ENCODE data around the gene DCLRE1A. TPM values are rescaled to one million over a fixed set of nuclear protein-coding genes. Genes with fewer than 3 reads are reported as not detected.
A peak's percentile ranks its signal among the peaks of the same experiment; 100 is the strongest.

DCLRE1A gene
- total and polyA plus RNA-seq, 9 of the 15 experiments (the other 6 are each of a cell fraction or from before 2014, with no cell fraction given) = 8.5 to 25.5 (median 15.5) TPM

DNA sequence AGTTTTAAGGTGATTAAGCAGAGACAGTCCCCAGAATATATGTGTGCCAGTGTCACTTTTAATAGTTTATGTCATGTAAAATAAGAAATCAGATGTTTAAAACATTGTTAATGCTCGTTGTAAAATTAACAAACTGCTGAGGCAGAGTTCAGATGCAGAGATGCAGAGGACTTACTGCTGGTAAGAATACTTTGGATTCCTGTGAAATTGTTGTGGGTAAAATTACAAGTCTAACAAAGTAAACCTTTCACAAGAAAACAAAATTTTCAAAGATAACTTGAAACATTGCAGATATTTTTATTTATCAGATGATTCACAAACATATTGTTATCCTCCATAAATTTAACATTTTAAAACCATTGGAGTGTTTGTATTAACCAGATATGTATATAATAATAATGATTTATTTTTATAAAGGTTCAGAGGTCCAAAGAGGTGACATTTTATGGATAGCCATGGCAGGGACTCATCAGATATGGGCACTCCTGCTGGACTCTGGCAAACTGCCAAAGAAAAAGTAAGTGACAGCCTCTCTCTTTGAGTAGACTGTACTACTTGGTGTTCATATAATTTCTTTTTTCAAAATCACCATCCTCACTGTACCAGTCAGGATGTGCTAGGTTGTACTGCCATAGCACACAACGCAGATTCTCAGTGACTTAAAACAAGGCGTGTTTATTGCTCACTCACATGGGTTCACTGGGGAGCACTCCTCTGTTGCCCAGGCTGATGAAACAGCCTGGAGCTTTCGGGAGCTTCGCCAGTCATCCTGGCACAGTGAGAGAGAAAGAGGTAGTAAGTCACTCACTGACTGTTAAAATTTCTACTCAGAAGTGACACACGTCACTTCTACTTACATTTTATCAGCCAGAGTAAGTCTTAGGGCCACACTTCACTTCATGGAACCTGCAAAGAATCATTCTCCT, 44.1 kb upstream of the DCLRE1A start:
- Histone ChIP-seq H3K79me2 (ENCODE audit: control insufficient read depth, insufficient read depth, low read length) (no peaks in the 10 kb centered on the region), H3K4me1 (replicated peaks in 1 of 2; ENCODE audit: control insufficient read depth in 2 of 2, insufficient read depth in 2 of 2, low read length in 2 of 2) (no peaks in the 10 kb centered on the region), H3K9ac (ENCODE audit: insufficient read depth in 1 of 2, low read depth in 2 of 2, low read length in 2 of 2) (no peak overlapping the region), H3K36me3 (ENCODE audit: control insufficient read depth, insufficient read depth, low read length) (peaks cover 50% of the 10 kb centered on the region; the same call in 2 of the 3 replicates), H4K20me1 (replicated peaks; ENCODE audit: control insufficient read depth, insufficient read depth, low read length) (no peaks in the 10 kb centered on the region), H3K4me2 (ENCODE audit: insufficient read depth, low read length) (no peak overlapping the region), H3K9me1 (ENCODE audit: control insufficient read depth, insufficient read depth, low read length) (no peaks in the 10 kb centered on the region), H3K27me3 (ENCODE audit: control insufficient read depth in 2 of 2, insufficient read depth in 2 of 2, low read length in 2 of 2) (no peaks in the 10 kb centered on the region), H3K4me3 (no peak overlapping the region), H3K27ac (ENCODE audit: extremely low read depth, low read depth, low read length) (no peak overlapping the region), H2AFZ (ENCODE audit: low read depth, low read length) (no peak overlapping the region), H3K9me3 (replicated peaks; ENCODE audit: control insufficient read depth, insufficient read depth, low read depth, low read length) (no peaks in the 10 kb centered on the region)
- FAIRE-seq (no peak), ATAC-seq (no peak), DNase-seq (ENCODE audit: extremely low read depth in 1 of 4, low spot score in 3 of 4) (peak in 1 of 4 experiments; percentile 5)
- WGBS (ENCODE audit: insufficient coverage, low coverage, missing lambda C conversion rate) = 86% methylated on average over 6 of the region's 6 CpGs
- ChIA-PET POLR2A (no interaction called here), CTCF (ENCODE audit: low intra/inter-chr PET ratio) (no interaction called here)
- in situ Hi-C loops (cut with MboI) = no loop called here
- TF ChIP-seq NFIX (CRISPR knock-in tag; IDR thresholded peaks at IDR 0.05; ENCODE audit: low read depth) (peak; percentile 52), CBX8 (IDR thresholded peaks at IDR 0.05; ENCODE audit: borderline replicate concordance, extremely low read depth, low read depth, low read length, poor library complexity, severe bottlenecking) (no peak), NFIC (IDR thresholded peaks at IDR 0.05) (peak; percentile 90), NCOA6 (IDR thresholded peaks at IDR 0.05) (no peak)
- no TSS peak for BruUV-seq (replicated peaks)
- intact Hi-C loops (cut with micrococcal nuclease) = no loop called here

- FAIRE-seq (no peak), DNase-seq (ENCODE audit: extremely low read depth in 1 of 4, low spot score in 3 of 4) (no peak), ATAC-seq (no peak)
- Histone ChIP-seq H3K9ac (ENCODE audit: insufficient read depth in 1 of 2, low read depth in 2 of 2, low read length in 2 of 2) (no peak overlapping the region), H3K27me3 (ENCODE audit: control insufficient read depth in 2 of 2, insufficient read depth in 2 of 2, low read length in 2 of 2) (no peaks in the 10 kb centered on the region), H3K4me2 (ENCODE audit: insufficient read depth, low read length) (no peak overlapping the region), H4K20me1 (replicated peaks; ENCODE audit: control insufficient read depth, insufficient read depth, low read length) (no peaks in the 10 kb centered on the region), H3K9me1 (ENCODE audit: control insufficient read depth, insufficient read depth, low read length) (no peaks in the 10 kb centered on the region), H3K9me3 (replicated peaks; ENCODE audit: control insufficient read depth, insufficient read depth, low read depth, low read length) (no peaks in the 10 kb centered on the region), H3K4me3 (no peak overlapping the region), H3K79me2 (ENCODE audit: control insufficient read depth, insufficient read depth, low read length) (no peaks in the 10 kb centered on the region), H3K36me3 (ENCODE audit: control insufficient read depth, insufficient read depth, low read length) (peaks cover 37% of the 10 kb centered on the region), H3K4me1 (replicated peaks in 1 of 2; ENCODE audit: control insufficient read depth in 2 of 2, insufficient read depth in 2 of 2, low read length in 2 of 2) (no peaks in the 10 kb centered on the region), H3K27ac (ENCODE audit: extremely low read depth, low read depth, low read length) (no peak overlapping the region), H2AFZ (ENCODE audit: low read depth, low read length) (no peak overlapping the region)
- ChIA-PET CTCF (ENCODE audit: low intra/inter-chr PET ratio) (no interaction called here), POLR2A (no interaction called here)
- in situ Hi-C loops (cut with MboI) = no loop called here
- intact Hi-C loops (cut with micrococcal nuclease) = no loop called here
- no TSS peak for BruUV-seq (replicated peaks)
- TF ChIP-seq DEAF1 (CRISPR knock-in tag; IDR thresholded peaks at IDR 0.05) (no peak), ZNF174 (CRISPR knock-in tag; IDR thresholded peaks at IDR 0.05) (no peak), ZKSCAN8 (CRISPR knock-in tag; IDR thresholded peaks at IDR 0.05) (no peak), ZNF445 (CRISPR knock-in tag; IDR thresholded peaks at IDR 0.05; ENCODE audit: low read depth) (no peak), RHOXF2B (CRISPR knock-in tag; conservative IDR thresholded peaks at IDR 0.05) (no peak), ZNF146 (CRISPR knock-in tag; IDR thresholded peaks at IDR 0.05; ENCODE audit: unreplicated experiment) (no peak), E2F5 (CRISPR knock-in tag; IDR thresholded peaks at IDR 0.05) (no peak), HDAC8 (tag; IDR thresholded peaks at IDR 0.05) (no peak)
- TF ChIP-seq, protein P1, sequence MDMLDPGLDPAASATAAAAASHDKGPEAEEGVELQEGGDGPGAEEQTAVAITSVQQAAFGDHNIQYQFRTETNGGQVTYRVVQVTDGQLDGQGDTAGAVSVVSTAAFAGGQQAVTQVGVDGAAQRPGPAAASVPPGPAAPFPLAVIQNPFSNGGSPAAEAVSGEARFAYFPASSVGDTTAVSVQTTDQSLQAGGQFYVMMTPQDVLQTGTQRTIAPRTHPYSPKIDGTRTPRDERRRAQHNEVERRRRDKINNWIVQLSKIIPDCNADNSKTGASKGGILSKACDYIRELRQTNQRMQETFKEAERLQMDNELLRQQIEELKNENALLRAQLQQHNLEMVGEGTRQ (CRISPR knock-in tag; IDR thresholded peaks at IDR 0.05) = no peak
These were observed 41.1 kb upstream of the DCLRE1A start for GRCh38 chr10:113895018-113895417.
